Lung (tissue), 12 donors: ENCODE data around the gene ATAD3B. TPM values are rescaled to one million over a fixed set of nuclear protein-coding genes. Genes with fewer than 3 reads are reported as not detected.
A peak's percentile ranks its signal among the peaks of the same experiment; 100 is the strongest.
"Not testable (repeated sequence)": the region's sequence is repeated elsewhere in the genome, so short reads cannot be mapped to it uniquely, and the experiment has no call there.

Source experiments
- ATAC-seq: fragments of 200-7000 bp; cut with Tn5 transposase; one replicate; pipeline ENCODE4 v1.9.1; 2020; ENCODE audit warnings: moderate number of reproducible peaks; ENCODE audit not compliant: insufficient read depth, low FRiP score
- DNase-seq, 3 donors: peaks; one replicate each; pipeline ENCODE4 v3.0.0-alpha.2; 2013 to 2017
- H3K27ac ChIP-seq, 2 donors: one replicate each; pipeline ENCODE4 v1.5.1; 2013; ENCODE audit warnings: mild to moderate bottlenecking in 2 of 2, moderate library complexity in 2 of 2, control low read depth in 1 of 2, inconsistent platforms in 1 of 2, low read depth in 1 of 2, low read length in 1 of 2
- H3K27me3 ChIP-seq, 3 donors: one replicate each; pipeline ENCODE4 v1.5.1; 2013; ENCODE audit warnings: low read length in 2 of 3; ENCODE audit not compliant: control insufficient read depth in 3 of 3, insufficient read depth in 3 of 3
- H3K36me3 ChIP-seq, 4 donors: one replicate each; pipeline ENCODE4 v1.5.1; 2013; ENCODE audit warnings: low read length in 4 of 4, mild to moderate bottlenecking in 1 of 4, moderate library complexity in 1 of 4; ENCODE audit not compliant: control insufficient read depth in 4 of 4, insufficient read depth in 4 of 4
- H3K4me1 ChIP-seq, 5 donors: one replicate each; pipeline ENCODE4 v1.5.1; 2013; ENCODE audit warnings: low read length in 5 of 5, mild to moderate bottlenecking in 2 of 5, moderate library complexity in 1 of 5; ENCODE audit not compliant: control insufficient read depth in 5 of 5, insufficient read depth in 5 of 5
- H3K4me3 ChIP-seq: one replicate; pipeline ENCODE4 v1.5.1; 2013; ENCODE audit warnings: mild to moderate bottlenecking, control low read depth, moderate library complexity
- H3K9ac ChIP-seq, 2 donors: one replicate each; pipeline ENCODE4 v1.5.1; 2013; ENCODE audit warnings: low read length in 2 of 2, control low read depth in 1 of 2; ENCODE audit not compliant: insufficient read depth in 1 of 2
- H3K9me3 ChIP-seq, 4 donors: one replicate each; pipeline ENCODE4 v1.5.1; 2013; ENCODE audit warnings: low read length in 3 of 4, mild to moderate bottlenecking in 1 of 4, moderate library complexity in 1 of 4; ENCODE audit not compliant: control insufficient read depth in 4 of 4, insufficient read depth in 3 of 4
- CTCF ChIP-seq: IDR thresholded peaks from 2 replicates; pipeline ENCODE4 v1.5.1; 2012; ENCODE audit warnings: mild to moderate bottlenecking; ENCODE audit errors: control extremely low read depth, extremely low read depth
- WGBS, 2 donors: extraction: QIAGEN DNeasy Blood & Tissue Kit; methylation state at CpG; one replicate each; pipeline ENCODE4 v1.1.7; 2013; 5-methylcytosine and 5-hydroxymethylcytosine counted together
- polyA plus RNA-seq, 2 donors: library from polyadenylated mRNA; stranded (reverse); fragments of 200-250 nt; gene quantifications; one replicate each; pipeline ENCODE4 v1.2.1, GENCODE V29; 2013
- total RNA-seq, 2 donors: library from RNA; depleted of rRNA in 1 of 2; stranded (reverse); fragments of >200 nt in 1 of 2; gene quantifications; one replicate each; pipeline ENCODE4 v1.2.1, GENCODE V29; 2014 to 2021
- donor health status: control.
- donor health status: control.
- donor health status: Bipolar disorder and iron deficiency.
- donor health status: healthy.
- donor health status: DM: yes; HTN: yes; CAD: no.

Gene ATAD3B
- total and polyA plus RNA-seq, 4 donors = 21.6 to 39.0 (median 28.0) TPM

GRCh38 chr1:1491601-1492000 lies 20.0 kb downstream of the ATAD3B start:
- Histone ChIP-seq H3K9ac (no peak overlapping the region), H3K27me3 (no peaks in the 10 kb centered on the region), H3K27ac (no peak overlapping the region), H3K9me3 (peaks cover 0 to 8% (median 2%) of the 10 kb centered on the region in 4 donors), H3K4me1 (no peaks in the 10 kb centered on the region), H3K4me3 (no peak overlapping the region), H3K36me3 (peaks cover 12 to 58% (median 29%) of the 10 kb centered on the region in 4 donors)
- WGBS, 2 donors = 97% methylated on average over 10 of the region's 10 CpGs
- DNase-seq = no peak
- ATAC-seq = no peak
- TF ChIP-seq CTCF = no peak

GRCh38 chr1:1494311-1494710 lies 22.7 kb downstream of the ATAD3B start:
- not testable (repeated sequence) for H3K9me3 ChIP-seq, H3K27me3 ChIP-seq, DNase-seq, H3K27ac ChIP-seq, H3K4me1 ChIP-seq, H3K4me3 ChIP-seq, ATAC-seq, H3K9ac ChIP-seq
- 97 to 98% methylated on average over 20 to 22 of the region's 22 CpGs for WGBS, 2 donors
- H3K36me3 ChIP-seq = peaks cover 12 to 40% (median 23%) of the 10 kb centered on the region in 4 donors

- H3K27me3 ChIP-seq, H3K9me3 ChIP-seq, H3K9ac ChIP-seq, H3K4me3 ChIP-seq, H3K4me1 ChIP-seq, ATAC-seq, DNase-seq, H3K27ac ChIP-seq: not testable (repeated sequence)
- WGBS, 2 donors = 91 to 94% methylated on average over 18 of the region's 18 CpGs
- peaks cover 12 to 30% (median 20%) of the 10 kb centered on the region in 4 donors for H3K36me3 ChIP-seq
These were observed 24.0 kb downstream of the ATAD3B start for GRCh38 chr1:1495461-1495975.

- H3K27ac ChIP-seq = peak overlapping the region; percentile 42 to 80
- H3K36me3 ChIP-seq, H3K4me3 ChIP-seq, H3K9me3 ChIP-seq, ATAC-seq, H3K9ac ChIP-seq, H3K4me1 ChIP-seq, H3K27me3 ChIP-seq: not testable (repeated sequence)
- DNase-seq = peak; percentile 65 to 68 (median 67)
- TF ChIP-seq CTCF = peak; percentile 17
- WGBS, 2 donors = 34 to 38% methylated on average over 16 of the region's 16 CpGs
These were observed 33.3 kb downstream of the ATAD3B start for GRCh38 chr1:1504777-1505365.

- H3K36me3 ChIP-seq, H3K9ac ChIP-seq, H3K27me3 ChIP-seq, H3K4me3 ChIP-seq, H3K4me1 ChIP-seq, H3K9me3 ChIP-seq: not testable (repeated sequence)
- ATAC-seq (peak; percentile 27), DNase-seq (peak in 1 of 3 donors; percentile 41)
- H3K27ac ChIP-seq = peak overlapping the region; percentile 42 to 80
- 16 to 19% methylated on average over 12 to 16 of the region's 22 CpGs for WGBS, 2 donors
These were observed 33.8 kb downstream of the ATAD3B start for GRCh38 chr1:1505366-1505798.

- H3K4me1 ChIP-seq, H3K36me3 ChIP-seq, H3K27me3 ChIP-seq, H3K4me3 ChIP-seq, ATAC-seq, H3K9me3 ChIP-seq, DNase-seq, H3K9ac ChIP-seq: not testable (repeated sequence)
- WGBS, 2 donors = 77 to 89% methylated on average over 5 of the region's 5 CpGs
- peak overlapping the region; percentile 25 to 74 for H3K27ac ChIP-seq
These were observed 34.2 kb downstream of the ATAD3B start for GRCh38 chr1:1505801-1506200.
